Measurements from ENCODE around the gene CFAP206. TPM values are rescaled to one million over a fixed set of nuclear protein-coding genes. Genes with fewer than 3 reads are reported as not detected.

Gene CFAP206
- polyA plus RNA-seq, 6 donors from 2014 or later: not detected

DNA sequence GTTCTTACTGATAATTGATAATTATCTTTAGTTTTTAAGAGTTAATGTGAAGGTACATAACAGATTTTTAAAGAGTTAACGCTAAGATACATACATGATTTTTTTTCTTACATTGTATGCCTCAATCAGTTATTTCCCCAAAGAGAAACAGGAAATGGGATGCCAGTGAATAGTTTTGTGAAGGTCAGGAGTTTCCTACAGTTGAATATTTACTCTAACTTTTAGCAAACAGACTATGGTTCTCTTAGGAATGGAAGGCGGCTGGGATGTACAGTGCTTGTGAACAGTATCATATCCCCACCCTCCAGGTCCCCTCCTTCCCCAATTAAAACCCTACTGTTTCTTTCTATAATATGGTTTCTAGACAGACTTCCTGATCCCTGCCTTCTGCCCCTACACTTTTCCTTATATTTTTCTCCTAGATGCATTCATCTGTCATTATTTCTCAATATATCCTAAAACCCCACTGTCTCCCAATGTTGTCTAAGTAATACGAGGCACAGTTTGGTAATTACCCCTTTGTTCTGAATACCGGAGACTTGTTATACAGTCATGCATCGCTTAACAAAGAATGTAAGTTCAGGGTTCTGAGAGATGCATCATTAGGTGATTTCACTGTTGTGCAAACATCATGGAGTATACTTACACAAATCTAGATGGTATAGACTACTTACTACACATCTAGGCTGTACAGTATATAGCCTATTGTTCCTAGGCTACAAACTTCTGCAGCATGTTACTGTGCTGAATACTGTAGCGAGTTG is 94.2 kb downstream of the CFAP206 start:
- H3K4me3 Mint-ChIP-seq: no peak overlapping the region
- no peak overlapping the region for H3K27ac Mint-ChIP-seq
- no peak for DNase-seq
- H3K27me3 Mint-ChIP-seq: no peaks in the 10 kb centered on the region
- no peaks in the 10 kb centered on the region for H3K9me3 Mint-ChIP-seq
- H3K4me1 Mint-ChIP-seq: no peaks in the 10 kb centered on the region
- H3K36me3 Mint-ChIP-seq: peaks cover 6 to 8% of the 10 kb centered on the region in 2 donors
- ATAC-seq (ENCODE audit: low read depth in 2 of 2): no peak

- DNase-seq (no peak), ATAC-seq (ENCODE audit: low read depth in 2 of 2) (no peak)
- peaks cover 6 to 8% of the 10 kb centered on the region in 2 donors for H3K36me3 Mint-ChIP-seq
- H3K4me1 Mint-ChIP-seq: no peaks in the 10 kb centered on the region
- no peaks in the 10 kb centered on the region for H3K9me3 Mint-ChIP-seq
- H3K27ac Mint-ChIP-seq: peak overlapping the region in 3 of 6 donors; percentile 0 to 29 (median 4)
- H3K4me3 Mint-ChIP-seq: no peak overlapping the region
- H3K27me3 Mint-ChIP-seq: no peaks in the 10 kb centered on the region
Observed at GRCh38 chr6:87504441-87504840, 96.7 kb downstream of the CFAP206 start.

Other genes with a start within 250 kb of the CFAP206 start
- gene SMIM8, start 85.4 kb upstream of the CFAP206 start, polyA plus RNA-seq (ENCODE audit: low read depth in 6 of 6): 10 to 100 TPM; 13.2 to 19.9 (median 16.8) TPM
- under 1 TPM in 3 of 6 donors, not detected in 3; 0.38 to 0.57 (median 0.48) TPM for gene GJB7, start 78.7 kb upstream of the CFAP206 start, polyA plus RNA-seq (ENCODE audit: low read depth in 6 of 6)
- gene C6orf163, start 63.2 kb upstream of the CFAP206 start, polyA plus RNA-seq (ENCODE audit: low read depth in 6 of 6): 1 to 10 TPM in 1 of 6 donors, under 1 TPM in 4, not detected in 1; 0.24 to 1.1 (median 0.71) TPM
- 10 to 100 TPM; 18.0 to 26.6 (median 25.4) TPM for gene SLC35A1, start 65.0 kb downstream of the CFAP206 start, polyA plus RNA-seq (ENCODE audit: low read depth in 6 of 6)
- 10 to 100 TPM; 11.7 to 32.8 (median 25.3) TPM for gene RARS2, start 182.0 kb downstream of the CFAP206 start, polyA plus RNA-seq (ENCODE audit: low read depth in 6 of 6)
- gene ORC3, start 182.2 kb downstream of the CFAP206 start, polyA plus RNA-seq (ENCODE audit: low read depth in 6 of 6): 10 to 100 TPM; 34.4 to 68.4 (median 38.8) TPM